Stomach (tissue), 9 donors: ENCODE results near the gene DLX6. TPM values are rescaled to one million over a fixed set of nuclear protein-coding genes. Genes with fewer than 3 reads are reported as not detected.

Experiments used
- DNase-seq, 2 donors: peaks; one replicate each; pipeline versions ENCODE4 v3.0.0 to v3.0.0-alpha.2; 2013 to 2019
- H3K27ac ChIP-seq, 5 donors: fragments of 200-600 bp in 4 of 5; sonication (generic) in 4 of 5; one replicate each; pipeline ENCODE4 v1.5.1; 2013 to 2019; ENCODE audit warnings: mild to moderate bottlenecking in 1 of 5, moderate library complexity in 1 of 5
- H3K27me3 ChIP-seq, 3 donors: fragments of 200-600 bp; sonication (generic); one replicate each; pipeline ENCODE4 v1.5.1; 2017 to 2019; ENCODE audit warnings: mixed run types in 1 of 3
- H3K36me3 ChIP-seq, 4 donors: fragments of 200-600 bp; sonication (generic); 1 replicate in 3 of 4; 2 replicates in 1 of 4; pipeline ENCODE4 v1.5.1; 2016 to 2019
- H3K4me1 ChIP-seq, 4 donors: fragments of 200-600 bp; sonication (generic); one replicate each; pipeline ENCODE4 v1.5.1; 2016 to 2019
- H3K4me3 ChIP-seq, 4 donors: fragments of 200-600 bp; sonication (generic) in 3 of 4; one replicate each; pipeline ENCODE4 v1.5.1; 2016 to 2019; ENCODE audit warnings: mild to moderate bottlenecking in 1 of 4
- H3K9me3 ChIP-seq, 4 donors: fragments of 200-600 bp; sonication (generic); one replicate each; pipeline ENCODE4 v1.5.1; 2016 to 2019
- CTCF ChIP-seq, 7 experiments: fragments of 450-650 bp in 4 of 7; fragments of 200-600 bp in 3 of 7; sonication (generic) in 3 of 7; IDR thresholded peaks; one replicate each; pipeline ENCODE4 v1.5.1; 2016 to 2019; ENCODE audit warnings: antibody characterized with exemption in 7 of 7, control low read depth in 2 of 7, mild to moderate bottlenecking in 1 of 7
- EP300 ChIP-seq: sonication (generic); formaldehyde crosslinking; IDR thresholded peaks from one replicate; pipeline ENCODE4 v1.6.1; 2017; ENCODE audit warnings: antibody characterized with exemption
- POLR2A ChIP-seq, 4 donors: fragments of 450-650 bp; IDR thresholded peaks; one replicate each; pipeline ENCODE4 v1.6.1; 2016; ENCODE audit warnings: antibody characterized with exemption in 4 of 4, control low read depth in 2 of 4, mild to moderate bottlenecking in 1 of 4, moderate library complexity in 1 of 4
- POLR2AphosphoS5 ChIP-seq, 3 donors: sonication (generic); formaldehyde crosslinking; IDR thresholded peaks; one replicate each; pipeline ENCODE4 v1.6.1; 2016; ENCODE audit warnings: antibody characterized with exemption in 3 of 3
- WGBS, 5 donors: extraction: QIAGEN DNeasy Blood & Tissue Kit in 3 of 5; methylation state at CpG; one replicate each; pipeline versions ENCODE4 v1.1.5 to v1.1.7; 2013 to 2018; 5-methylcytosine and 5-hydroxymethylcytosine counted together
- intact Hi-C: fragments of 100-400 bp; cut with DNase I; formaldehyde crosslinking; loops from one replicate; pipeline ENCODE4 v1.15.1; 2023; ENCODE audit warnings: low total_unique reads
- polyA plus RNA-seq, 3 donors: library from polyadenylated mRNA; stranded (reverse); fragments of 200-250 nt; gene quantifications; one replicate each; pipeline ENCODE4 v1.2.3, GENCODE V29; 2013
- total RNA-seq, 5 donors: library from RNA; depleted of rRNA; stranded (reverse); fragments of >200 nt; gene quantifications; one replicate each; pipeline versions ENCODE4 v1.1.0 to v1.2.3, GENCODE V29; 2014 to 2016
- donor health status: healthy with polysubstance abuse.
- donor health status: Bipolar disorder and iron deficiency.
- donor health status: healthy.

DLX6 gene
- total and polyA plus RNA-seq, 8 donors = 0.08 TPM; not detected in 7

- H3K4me1 ChIP-seq = peaks cover 22 to 23% (median 22%) of the 10 kb centered on the region in 4 donors
- no peak overlapping the region for H3K27ac ChIP-seq
- peaks cover 20 to 100% (median 99%) of the 10 kb centered on the region in 3 donors for H3K27me3 ChIP-seq
- WGBS, 5 donors = 8 to 16% (median 14%) methylated on average over 15 to 18 of the region's 18 CpGs
- H3K9me3 ChIP-seq = peaks cover 0 to 12% (median 0%) of the 10 kb centered on the region in 4 donors
- H3K36me3 ChIP-seq = no peaks in the 10 kb centered on the region
- H3K4me3 ChIP-seq = no peak overlapping the region
- TF ChIP-seq POLR2A (IDR thresholded peaks at IDR 0.05) = no peak
- TF ChIP-seq POLR2AphosphoS5 (IDR thresholded peaks at IDR 0.05) = no peak
- no peak for TF ChIP-seq CTCF (IDR thresholded peaks at IDR 0.05)
- TF ChIP-seq EP300 = no peak
- DNase-seq = no peak
- intact Hi-C loops = no loop called here
These were observed 4.7 kb downstream of the DLX6 start for GRCh38 chr7:97009753-97010732.

- Histone ChIP-seq H3K4me1 (peaks cover 11 to 17% (median 12%) of the 10 kb centered on the region in 4 donors), H3K27me3 (peaks cover 25 to 100% (median 99%) of the 10 kb centered on the region in 3 donors), H3K36me3 (no peaks in the 10 kb centered on the region), H3K9me3 (peaks cover 0 to 9% (median 0%) of the 10 kb centered on the region in 4 donors), H3K27ac (no peak overlapping the region), H3K4me3 (no peak overlapping the region)
- intact Hi-C loops = no loop called here
- WGBS, 5 donors = 6 to 9% (median 7%) methylated on average over 1 of the region's 1 CpG
- DNase-seq = no peak
- no peak for TF ChIP-seq POLR2A (IDR thresholded peaks at IDR 0.05)
- no peak for TF ChIP-seq EP300
These were observed 5.8 kb downstream of the DLX6 start for GRCh38 chr7:97011104-97011503.

GRCh38 chr7:97011536-97012364, 6.4 kb downstream of the DLX6 start:
- Histone ChIP-seq H3K27ac (no peak overlapping the region), H3K36me3 (no peaks in the 10 kb centered on the region), H3K27me3 (peaks cover 25 to 100% (median 99%) of the 10 kb centered on the region in 3 donors), H3K9me3 (peaks cover 0 to 9% (median 0%) of the 10 kb centered on the region in 4 donors), H3K4me1 (peaks cover 5 to 17% (median 11%) of the 10 kb centered on the region in 4 donors), H3K4me3 (no peak overlapping the region)
- intact Hi-C loops = no loop called here
- no peak for DNase-seq
- TF ChIP-seq POLR2A (IDR thresholded peaks at IDR 0.05) = no peak
- no peak for TF ChIP-seq EP300
- no peak for TF ChIP-seq POLR2AphosphoS5 (IDR thresholded peaks at IDR 0.05)
- TF ChIP-seq CTCF (IDR thresholded peaks at IDR 0.05) = no peak
- 14 to 19% (median 15%) methylated on average over 15 of the region's 15 CpGs for WGBS, 5 donors

GRCh38 chr7:97012365-97013133, 7.2 kb downstream of the DLX6 start:
- H3K4me1 ChIP-seq = peaks cover 0 to 19% (median 14%) of the 10 kb centered on the region in 4 donors

More at GRCh38 chr7:97012365-97013133, 7.2 kb downstream of the DLX6 start:
- TF ChIP-seq CTCF (IDR thresholded peaks at IDR 0.05) (no peak), EP300 (no peak), POLR2A (IDR thresholded peaks at IDR 0.05) (no peak), POLR2AphosphoS5 (IDR thresholded peaks at IDR 0.05) (no peak)
- peaks cover 25 to 100% (median 99%) of the 10 kb centered on the region in 3 donors for H3K27me3 ChIP-seq
- H3K27ac ChIP-seq = no peak overlapping the region
- H3K36me3 ChIP-seq = no peaks in the 10 kb centered on the region
- DNase-seq = no peak
- H3K4me3 ChIP-seq = no peak overlapping the region
- intact Hi-C loops = no loop called here
- WGBS, 5 donors = 6 to 14% (median 11%) methylated on average over 21 of the region's 21 CpGs
- H3K9me3 ChIP-seq = peaks cover 0 to 9% (median 0%) of the 10 kb centered on the region in 4 donors
